ENCODE data around the gene KCNB1.

KCNB1 gene

DNA sequence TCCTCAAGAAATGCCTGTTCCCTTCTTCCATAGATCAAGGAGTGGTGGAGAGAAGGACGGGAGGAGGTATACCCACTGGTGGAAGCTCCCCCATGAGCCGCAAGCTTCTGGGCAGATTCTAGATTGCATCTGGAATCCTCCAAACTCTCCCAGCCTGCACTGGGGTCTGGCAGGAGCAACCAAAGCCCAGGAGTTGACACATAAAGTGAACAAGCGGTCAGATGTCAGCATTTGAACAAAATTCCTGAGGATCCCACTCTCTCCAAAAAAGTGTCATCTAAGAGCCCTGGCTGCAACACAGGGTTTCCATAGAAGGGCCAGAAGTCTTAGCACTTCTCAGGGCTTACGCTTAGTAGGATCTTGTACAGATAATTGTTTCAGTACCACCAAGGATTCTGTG is 88.2 kb downstream of the KCNB1 start:
- Mint-ChIP-seq H3K27me3 (ENCODE audit: low read depth) (peaks cover 20% of the 10 kb centered on the region), H3K4me3 (no peak overlapping the region), H3K4me1 (peaks cover 11% of the 10 kb centered on the region), H3K9me3 (no peaks in the 10 kb centered on the region), H3K27ac (no peak overlapping the region), H3K36me3 (ENCODE audit: low read depth) (no peaks in the 10 kb centered on the region)
- no peak for TF ChIP-seq CTCF (IDR thresholded peaks at IDR 0.05; ENCODE audit: unreplicated experiment in 3 of 3)

DNA sequence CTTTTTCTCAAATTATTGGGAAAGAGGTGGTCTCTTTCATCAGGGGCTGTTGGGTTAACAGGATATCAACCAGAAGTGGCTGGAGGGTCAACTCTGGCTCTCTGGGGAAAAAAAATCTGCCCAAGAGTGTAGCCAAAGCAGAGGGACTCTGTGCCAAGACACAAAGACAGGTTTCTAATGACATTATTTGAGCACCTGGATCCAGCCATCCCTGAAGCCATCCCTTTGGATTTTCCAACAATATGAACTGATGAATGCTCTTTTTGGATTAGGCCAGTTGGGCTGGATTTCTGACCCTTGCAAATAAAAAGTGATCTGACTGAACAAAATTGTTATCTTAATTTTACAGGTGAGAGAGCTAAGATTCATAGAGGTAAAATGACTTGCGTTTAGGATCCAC is 88.7 kb downstream of the KCNB1 start:
- no peaks in the 10 kb centered on the region for H3K9me3 Mint-ChIP-seq
- no peaks in the 10 kb centered on the region for H3K36me3 Mint-ChIP-seq (ENCODE audit: low read depth)
- no peak for TF ChIP-seq CTCF (IDR thresholded peaks at IDR 0.05; ENCODE audit: unreplicated experiment in 3 of 3)
- H3K4me1 Mint-ChIP-seq: peaks cover 15% of the 10 kb centered on the region
- no peak overlapping the region for H3K27ac Mint-ChIP-seq
- H3K4me3 Mint-ChIP-seq: no peak overlapping the region
- H3K27me3 Mint-ChIP-seq (ENCODE audit: low read depth): peaks cover 20% of the 10 kb centered on the region

DNA sequence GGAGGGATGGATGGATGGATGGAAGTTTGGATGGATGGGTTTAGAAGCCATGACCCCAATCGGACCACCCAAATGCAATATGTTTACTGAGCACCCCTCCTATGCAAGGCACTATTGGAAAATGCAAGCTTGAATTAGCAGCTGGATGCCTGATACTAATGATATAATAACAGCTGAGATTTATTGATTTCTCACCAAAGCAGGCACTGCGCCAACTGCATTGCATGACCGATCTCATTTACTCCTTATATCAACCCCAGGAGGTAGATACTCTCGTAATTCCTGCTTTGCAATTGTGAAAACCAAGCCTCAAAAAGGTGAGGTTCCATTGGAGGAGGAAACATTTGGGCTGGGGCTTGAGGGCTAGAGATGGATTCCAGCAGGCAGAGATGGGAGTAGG is 89.7 kb downstream of the KCNB1 start:
- TF ChIP-seq CTCF (IDR thresholded peaks at IDR 0.05; ENCODE audit: unreplicated experiment in 3 of 3): no peak
- Mint-ChIP-seq H3K9me3 (no peaks in the 10 kb centered on the region), H3K36me3 (ENCODE audit: low read depth) (no peaks in the 10 kb centered on the region), H3K4me1 (peaks cover 22% of the 10 kb centered on the region), H3K27ac (no peak overlapping the region), H3K4me3 (no peak overlapping the region), H3K27me3 (ENCODE audit: low read depth) (peaks cover 21% of the 10 kb centered on the region)

DNA sequence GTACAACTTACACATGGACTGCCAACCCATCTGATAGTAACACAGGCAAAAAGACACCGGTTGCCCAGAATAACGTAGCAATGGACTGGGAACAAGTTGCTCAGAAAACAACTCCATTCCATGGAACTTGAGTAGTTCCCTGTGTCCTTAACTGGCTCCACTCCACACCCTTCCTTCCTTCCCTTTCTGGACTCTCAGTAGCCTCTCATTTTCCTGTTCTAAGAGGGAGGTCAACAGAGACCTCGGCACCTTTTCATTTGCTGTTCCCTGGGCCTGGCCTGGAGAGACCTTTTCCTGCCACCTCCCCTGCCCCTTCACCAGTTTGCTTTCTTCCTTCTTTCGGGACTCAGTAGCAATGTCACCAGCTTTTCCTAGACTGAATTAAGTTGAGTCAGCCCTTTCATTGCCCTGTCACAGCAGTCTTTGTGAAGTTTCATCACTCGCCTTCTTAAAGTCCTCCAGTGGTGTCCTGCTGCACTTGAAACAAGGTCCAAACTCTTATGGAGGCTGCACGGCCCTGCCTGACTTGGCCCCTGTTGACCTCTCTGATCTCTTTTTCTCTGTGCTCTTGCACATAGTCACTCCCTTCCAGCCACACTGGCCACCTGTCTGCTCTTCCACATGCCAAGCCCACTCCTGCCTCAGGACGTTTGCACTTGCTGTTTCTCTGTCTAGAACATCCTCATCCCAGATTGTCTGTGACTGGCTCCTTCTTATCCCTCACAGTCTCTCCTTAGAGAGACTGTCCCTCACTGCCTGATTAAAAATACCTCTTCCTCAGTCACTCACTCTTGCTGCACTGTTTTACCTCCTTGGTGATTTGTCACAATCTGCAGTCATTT is 90.8 kb downstream of the KCNB1 start:
- H3K4me1 Mint-ChIP-seq: peaks cover 33% of the 10 kb centered on the region
- H3K27me3 Mint-ChIP-seq (ENCODE audit: low read depth): peaks cover 27% of the 10 kb centered on the region
- no peaks in the 10 kb centered on the region for H3K36me3 Mint-ChIP-seq (ENCODE audit: low read depth)
- H3K27ac Mint-ChIP-seq: no peak overlapping the region
- H3K4me3 Mint-ChIP-seq: no peak overlapping the region
- no peak for TF ChIP-seq CTCF (IDR thresholded peaks at IDR 0.05; ENCODE audit: unreplicated experiment in 3 of 3)
- no peaks in the 10 kb centered on the region for H3K9me3 Mint-ChIP-seq

- no peak overlapping the region for H3K4me3 Mint-ChIP-seq
- H3K36me3 Mint-ChIP-seq (ENCODE audit: low read depth): no peaks in the 10 kb centered on the region
- no peaks in the 10 kb centered on the region for H3K9me3 Mint-ChIP-seq
- H3K27ac Mint-ChIP-seq: no peak overlapping the region
- TF ChIP-seq CTCF (IDR thresholded peaks at IDR 0.05; ENCODE audit: unreplicated experiment in 3 of 3): no peak
- H3K4me1 Mint-ChIP-seq: peaks cover 26% of the 10 kb centered on the region
- H3K27me3 Mint-ChIP-seq (ENCODE audit: low read depth): peaks cover 21% of the 10 kb centered on the region
These were observed 92.6 kb downstream of the KCNB1 start for GRCh38 chr20:49389854-49390253.

- peak overlapping the region in 1 of 3 experiments; percentile 4 for H3K27ac Mint-ChIP-seq
- H3K27me3 Mint-ChIP-seq (ENCODE audit: low read depth): peaks cover 26% of the 10 kb centered on the region
- no peak for TF ChIP-seq CTCF (IDR thresholded peaks at IDR 0.05; ENCODE audit: unreplicated experiment in 3 of 3)
- H3K36me3 Mint-ChIP-seq (ENCODE audit: low read depth): no peaks in the 10 kb centered on the region
- no peak overlapping the region for H3K4me3 Mint-ChIP-seq
- no peaks in the 10 kb centered on the region for H3K9me3 Mint-ChIP-seq
- H3K4me1 Mint-ChIP-seq: peaks cover 21% of the 10 kb centered on the region
These were observed 93.7 kb downstream of the KCNB1 start for GRCh38 chr20:49388744-49389143.

Measured in nephron (organoid).